Epithelial cell of esophagus (primary cell): ENCODE data around the gene ARFGEF3.

ENCODE experiments used
- DNase-seq: peaks from one replicate; pipeline ENCODE4 v3.0.0; 2010; ENCODE audit warnings: low read depth
- H3K4me3 ChIP-seq: 2 replicates; pipeline ENCODE4 v1.5.1; 2011; ENCODE audit warnings: mild to moderate bottlenecking, low read length, control low read depth
- CTCF ChIP-seq: IDR thresholded peaks from 2 replicates; pipeline ENCODE4 v1.5.1; 2011; ENCODE audit warnings: low read depth, mild to moderate bottlenecking, low read length, control low read depth, inconsistent platforms; ENCODE audit not compliant: insufficient read depth; ENCODE audit errors: missing control alignments

The ARFGEF3 gene

GRCh38 chr6:138237463-138237862 lies 75.7 kb downstream of the ARFGEF3 start:
- DNase-seq = no peak
- no peak overlapping the region for H3K4me3 ChIP-seq
- no peak for TF ChIP-seq CTCF

GRCh38 chr6:138238368-138238767 lies 76.6 kb downstream of the ARFGEF3 start:
- no peak for TF ChIP-seq CTCF
- H3K4me3 ChIP-seq = no peak overlapping the region
- no peak for DNase-seq

GRCh38 chr6:138239774-138240173 lies 78.0 kb downstream of the ARFGEF3 start:
- no peak overlapping the region for H3K4me3 ChIP-seq
- DNase-seq = no peak
- TF ChIP-seq CTCF = no peak

- DNase-seq = no peak
- no peak overlapping the region for H3K4me3 ChIP-seq
- no peak for TF ChIP-seq CTCF
Measured at GRCh38 chr6:138240476-138241245, 78.9 kb downstream of the ARFGEF3 start.

- no peak for DNase-seq
- no peak for TF ChIP-seq CTCF
- H3K4me3 ChIP-seq = no peak overlapping the region
Measured at GRCh38 chr6:138241381-138241780, 79.6 kb downstream of the ARFGEF3 start.

- no peak for DNase-seq
- H3K4me3 ChIP-seq = no peak overlapping the region
- no peak for TF ChIP-seq CTCF
Measured at GRCh38 chr6:138241934-138242333, 80.2 kb downstream of the ARFGEF3 start.
